ENCODE results near the gene IFT43. TPM values are rescaled to one million over a fixed set of nuclear protein-coding genes. Genes with fewer than 3 reads are reported as not detected.

Gene IFT43
- polyA plus RNA-seq, 3 donors: 10.3 to 12.4 (median 10.5) TPM

GRCh38 chr14:76034566-76034965, 49.0 kb downstream of the IFT43 start:
- H3K27me3 ChIP-seq (ENCODE audit: control insufficient read depth in 2 of 2, insufficient read depth in 2 of 2, low read length in 2 of 2): no peaks in the 10 kb centered on the region
- H3K27ac ChIP-seq (ENCODE audit: low read depth in 1 of 2, low read length in 2 of 2): no peak overlapping the region
- H3K9ac ChIP-seq (ENCODE audit: insufficient read depth, low read length, poor library complexity, severe bottlenecking): no peak overlapping the region
- H3K36me3 ChIP-seq (replicated peaks in 1 of 2; ENCODE audit: control insufficient read depth in 1 of 2, insufficient read depth in 2 of 2, low read length in 2 of 2): no peaks in the 10 kb centered on the region
- no peak overlapping the region for H3K4me3 ChIP-seq (replicated peaks in 1 of 3; ENCODE audit: low read depth in 2 of 3, low read length in 3 of 3)
- Mint-ChIP-seq H3K36me3 (no peaks in the 10 kb centered on the region), H3K4me3 (no peak overlapping the region), H3K4me1 (peaks cover 1% of the 10 kb centered on the region), H3K9me3 (peaks cover 0 to 3% (median 0%) of the 10 kb centered on the region in 7 donors), H3K27ac (no peak overlapping the region), H3K27me3 (ENCODE audit: low read depth in 3 of 3) (peaks cover 0 to 2% (median 0%) of the 10 kb centered on the region in 3 donors)
- intact Hi-C loops (cut with micrococcal nuclease): no loop called here
- no peak for TF ChIP-seq CTCF (IDR thresholded peaks at IDR 0.05)
- H2AFZ ChIP-seq (ENCODE audit: insufficient read depth, low read depth, low read length, poor library complexity, severe bottlenecking): no peak overlapping the region
- WGBS (ENCODE audit: insufficient coverage): 100% methylated on average over 2 of the region's 3 CpGs
- H3K79me2 ChIP-seq (ENCODE audit: insufficient read depth, low read length): no peaks in the 10 kb centered on the region
- no peaks in the 10 kb centered on the region for H4K20me1 ChIP-seq (ENCODE audit: insufficient read depth, low read length)
- no peaks in the 10 kb centered on the region for H3K9me3 ChIP-seq (replicated peaks in 1 of 2; ENCODE audit: control insufficient read depth in 1 of 2, insufficient read depth in 1 of 2, low read length in 2 of 2)
- H3K4me1 ChIP-seq (ENCODE audit: control insufficient read depth in 1 of 2, insufficient read depth in 2 of 2, low read length in 2 of 2): no peaks in the 10 kb centered on the region
- no peak for DNase-seq
- H3K4me2 ChIP-seq (replicated peaks; ENCODE audit: extremely low read depth, low read length, poor library complexity, severe bottlenecking): no peak overlapping the region

- intact Hi-C loops (cut with micrococcal nuclease): no loop called here
- no peak overlapping the region for H2AFZ ChIP-seq (ENCODE audit: insufficient read depth, low read depth, low read length, poor library complexity, severe bottlenecking)
- Mint-ChIP-seq H3K4me1 (peaks cover 1% of the 10 kb centered on the region), H3K27me3 (ENCODE audit: low read depth in 3 of 3) (peaks cover 0 to 3% (median 2%) of the 10 kb centered on the region in 3 donors), H3K9me3 (peaks cover 0 to 3% (median 0%) of the 10 kb centered on the region in 7 donors), H3K27ac (no peak overlapping the region), H3K4me3 (no peak overlapping the region), H3K36me3 (no peaks in the 10 kb centered on the region)
- H3K4me3 ChIP-seq (replicated peaks in 1 of 3; ENCODE audit: low read depth in 2 of 3, low read length in 3 of 3): no peak overlapping the region
- no peak for TF ChIP-seq CTCF (IDR thresholded peaks at IDR 0.05)
- H4K20me1 ChIP-seq (ENCODE audit: insufficient read depth, low read length): no peaks in the 10 kb centered on the region
- no peaks in the 10 kb centered on the region for H3K4me1 ChIP-seq (ENCODE audit: control insufficient read depth in 1 of 2, insufficient read depth in 2 of 2, low read length in 2 of 2)
- no peak overlapping the region for H3K9ac ChIP-seq (ENCODE audit: insufficient read depth, low read length, poor library complexity, severe bottlenecking)
- no peaks in the 10 kb centered on the region for H3K27me3 ChIP-seq (ENCODE audit: control insufficient read depth in 2 of 2, insufficient read depth in 2 of 2, low read length in 2 of 2)
- no peak overlapping the region for H3K4me2 ChIP-seq (replicated peaks; ENCODE audit: extremely low read depth, low read length, poor library complexity, severe bottlenecking)
- no peak for DNase-seq
- H3K9me3 ChIP-seq (replicated peaks in 1 of 2; ENCODE audit: control insufficient read depth in 1 of 2, insufficient read depth in 1 of 2, low read length in 2 of 2): no peaks in the 10 kb centered on the region
- H3K79me2 ChIP-seq (ENCODE audit: insufficient read depth, low read length): no peaks in the 10 kb centered on the region
- H3K27ac ChIP-seq (ENCODE audit: low read depth in 1 of 2, low read length in 2 of 2): no peak overlapping the region
- WGBS (ENCODE audit: insufficient coverage): 94% methylated on average over 3 of the region's 3 CpGs
- H3K36me3 ChIP-seq (replicated peaks in 1 of 2; ENCODE audit: control insufficient read depth in 1 of 2, insufficient read depth in 2 of 2, low read length in 2 of 2): no peaks in the 10 kb centered on the region
Measured at GRCh38 chr14:76040704-76041103, 55.1 kb downstream of the IFT43 start.
